Measurements from ENCODE around the gene FAM3C.

- TF ChIP-seq, protein P1, sequence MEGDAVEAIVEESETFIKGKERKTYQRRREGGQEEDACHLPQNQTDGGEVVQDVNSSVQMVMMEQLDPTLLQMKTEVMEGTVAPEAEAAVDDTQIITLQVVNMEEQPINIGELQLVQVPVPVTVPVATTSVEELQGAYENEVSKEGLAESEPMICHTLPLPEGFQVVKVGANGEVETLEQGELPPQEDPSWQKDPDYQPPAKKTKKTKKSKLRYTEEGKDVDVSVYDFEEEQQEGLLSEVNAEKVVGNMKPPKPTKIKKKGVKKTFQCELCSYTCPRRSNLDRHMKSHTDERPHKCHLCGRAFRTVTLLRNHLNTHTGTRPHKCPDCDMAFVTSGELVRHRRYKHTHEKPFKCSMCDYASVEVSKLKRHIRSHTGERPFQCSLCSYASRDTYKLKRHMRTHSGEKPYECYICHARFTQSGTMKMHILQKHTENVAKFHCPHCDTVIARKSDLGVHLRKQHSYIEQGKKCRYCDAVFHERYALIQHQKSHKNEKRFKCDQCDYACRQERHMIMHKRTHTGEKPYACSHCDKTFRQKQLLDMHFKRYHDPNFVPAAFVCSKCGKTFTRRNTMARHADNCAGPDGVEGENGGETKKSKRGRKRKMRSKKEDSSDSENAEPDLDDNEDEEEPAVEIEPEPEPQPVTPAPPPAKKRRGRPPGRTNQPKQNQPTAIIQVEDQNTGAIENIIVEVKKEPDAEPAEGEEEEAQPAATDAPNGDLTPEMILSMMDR (conservative IDR thresholded peaks at IDR 0.05 in 1 of 2, IDR thresholded peaks at IDR 0.05 in 1 of 2; ENCODE audit: low read depth in 1 of 2, low read length in 2 of 2): no peak
- no peak for TF ChIP-seq EZH2 (IDR thresholded peaks at IDR 0.05; ENCODE audit: low read length, missing control alignments)
Measured at GRCh38 chr7:121360564-121360963, 35.5 kb downstream of the FAM3C start.
